NB4 (cell line): ENCODE data around the gene ZC3H12A.

Experiments used
- CTCF ChIP-seq: IDR thresholded peaks from one replicate; pipeline ENCODE4 v1.5.1; 2012; ENCODE audit warnings: low read depth, low read length
- MAX ChIP-seq: IDR thresholded peaks from 2 replicates; pipeline ENCODE4 v1.6.1; 2011; ENCODE audit warnings: low read depth, low read length
- MYC ChIP-seq: IDR thresholded peaks from 2 replicates; pipeline ENCODE4 v1.6.1; 2011; ENCODE audit warnings: low read depth, low read length
- POLR2A ChIP-seq: IDR thresholded peaks from 2 replicates; pipeline ENCODE4 v1.6.1; 2011; ENCODE audit warnings: mild to moderate bottlenecking; ENCODE audit not compliant: insufficient read length; ENCODE audit errors: extremely low read depth

GRCh38 chr1:37480581-37481288 is 6.4 kb downstream of the ZC3H12A start:
- no peak for TF ChIP-seq CTCF
- no peak for TF ChIP-seq MAX
- no peak for TF ChIP-seq POLR2A
- TF ChIP-seq MYC: no peak
